PC-3 (cell line): ENCODE results near the gene NTHL1. TPM values are rescaled to one million over a fixed set of nuclear protein-coding genes. Genes with fewer than 3 reads are reported as not detected.

Experiments
- ATAC-seq: fragments of 200-7000 bp; cut with Tn5 transposase; 2 replicates; pipeline ENCODE4 v1.9.1; 2020; ENCODE audit warnings: mild to moderate bottlenecking, moderate library complexity
- BruUV-seq: library from RNA; stranded (reverse); fragments of 400-500 nt; replicated peaks from 2 replicates; lab custom pipeline; 2021; lab: Mats Ljungman, UMichigan
- CTCF ChIA-PET: fragments of 300-600 bp; sonication (Branson Sonifier 250); formaldehyde crosslinking; loops from one replicate; lab custom pipeline; 2022; ENCODE audit warnings: antibody characterized with exemption; lab: Charles Lee
- POLR2A ChIA-PET: fragments of 300-600 bp; sonication (Branson Sonifier 250); formaldehyde crosslinking; loops from one replicate; lab custom pipeline; 2022; ENCODE audit warnings: antibody characterized with exemption; ENCODE audit not compliant: unreplicated experiment; lab: Charles Lee
- DNase-seq: peaks from one replicate; pipeline ENCODE4 v3.0.0-alpha.2; 2015
- H2AFZ ChIP-seq: fragments of 300-600 bp; sonication (generic); 2 replicates; pipeline ENCODE4 v1.6.0; 2016; ENCODE audit warnings: antibody characterized with exemption, low read length
- H3F3A ChIP-seq: fragments of 300-600 bp; sonication (generic); one replicate; pipeline ENCODE4 v1.6.0; 2017; ENCODE audit warnings: antibody characterized with exemption, low read length, control low read depth, mild to moderate bottlenecking; ENCODE audit not compliant: unreplicated experiment
- H3K27ac ChIP-seq: fragments of 300-600 bp; sonication (generic); 2 replicates; pipeline ENCODE4 v1.5.1; 2016; ENCODE audit warnings: mild to moderate bottlenecking, low read length
- H3K27me3 ChIP-seq: fragments of 300-600 bp; sonication (generic); 2 replicates; pipeline ENCODE4 v1.6.1; 2016; ENCODE audit warnings: low read length, mixed read lengths
- H3K36me3 ChIP-seq: fragments of 300-600 bp; sonication (generic); 2 replicates; pipeline ENCODE4 v1.6.1; 2016; ENCODE audit warnings: low read depth, mixed run types, low read length, mixed read lengths
- H3K4me1 ChIP-seq: fragments of 300-600 bp; sonication (generic); 2 replicates; pipeline ENCODE4 v1.5.1; 2016; ENCODE audit warnings: low read length; ENCODE audit not compliant: insufficient read depth
- H3K4me2 ChIP-seq: fragments of 300-600 bp; sonication (generic); 2 replicates; pipeline ENCODE4 v1.6.0; 2016; ENCODE audit warnings: low read length
- H3K4me3 ChIP-seq: fragments of 300-600 bp; sonication (generic); 2 replicates; pipeline ENCODE4 v1.5.1; 2016; ENCODE audit warnings: mild to moderate bottlenecking, low read length, mixed read lengths
- H3K79me2 ChIP-seq: fragments of 300-600 bp; sonication (generic); 2 replicates; pipeline ENCODE4 v1.6.1; 2017; ENCODE audit warnings: low read length, mixed read lengths
- H3K9ac ChIP-seq: fragments of 300-600 bp; sonication (generic); 2 replicates; pipeline ENCODE4 v1.6.0; 2016; ENCODE audit warnings: mild to moderate bottlenecking, low read length
- H3K9me2 ChIP-seq: fragments of 300-600 bp; sonication (generic); replicated peaks from 2 replicates; pipeline ENCODE4 v1.6.1; 2016; ENCODE audit warnings: mixed run types, low read length, mixed read lengths
- H3K9me3 ChIP-seq: fragments of 300-600 bp; sonication (generic); 2 replicates; pipeline ENCODE4 v1.6.1; 2016; ENCODE audit warnings: low read length, mixed read lengths
- H4K20me1 ChIP-seq: fragments of 300-600 bp; sonication (generic); 2 replicates; pipeline ENCODE4 v1.6.1; 2016; ENCODE audit warnings: low read length, mixed read lengths
- CTCF ChIP-seq: fragments of 300-600 bp; sonication (generic); conservative IDR thresholded peaks from 2 replicates; pipeline ENCODE4 v1.5.1; 2017; ENCODE audit warnings: antibody characterized with exemption, low read depth, mild to moderate bottlenecking, low read length
- EZH2 ChIP-seq: fragments of 300-600 bp; sonication (generic); IDR thresholded peaks from one replicate; pipeline ENCODE4 v1.6.1; 2017; ENCODE audit warnings: antibody characterized with exemption, mild to moderate bottlenecking, low read length; ENCODE audit not compliant: unreplicated experiment
- EZH2phosphoT487 ChIP-seq: fragments of 300-600 bp; sonication (generic); IDR thresholded peaks from 2 replicates; pipeline ENCODE4 v1.6.1; 2018; ENCODE audit warnings: mild to moderate bottlenecking, antibody characterized with exemption, low read length, borderline replicate concordance
- intact Hi-C: fragments of 100-400 bp; cut with micrococcal nuclease; formaldehyde crosslinking; loops from 2 replicates; pipeline ENCODE4 v1.9.0; 2023
- total RNA-seq: library from RNA; depleted of rRNA; stranded (reverse); fragments of >200 nt; gene quantifications from 2 replicates; pipeline ENCODE4 v1.2.3, GENCODE V29; 2014

Gene NTHL1
- total RNA-seq, 1 experiment from 2014 or later = 90.1 TPM

- no peaks in the 10 kb centered on the region for H3K79me2 ChIP-seq
- POLR2A ChIA-PET = no interaction called here
- H3K4me3 ChIP-seq = no peak overlapping the region
- no peak for DNase-seq
- no TSS peak for BruUV-seq
- no peak overlapping the region for H2AFZ ChIP-seq
- TF ChIP-seq EZH2 (no peak), EZH2phosphoT487 (no peak), CTCF (no peak)
- intact Hi-C loops = no loop called here
- CTCF ChIA-PET = no interaction called here
- H3K27me3 ChIP-seq = no peaks in the 10 kb centered on the region
- H4K20me1 ChIP-seq = no peaks in the 10 kb centered on the region
- H3K4me2 ChIP-seq = no peak overlapping the region
- no peaks in the 10 kb centered on the region for H3K9me3 ChIP-seq
- H3K9ac ChIP-seq = no peak overlapping the region
- H3K9me2 ChIP-seq = no peaks in the 10 kb centered on the region
- H3K36me3 ChIP-seq = no peaks in the 10 kb centered on the region; the same call in 1 of the 2 replicates
- ATAC-seq = no peak
- no peak overlapping the region for H3K27ac ChIP-seq
- no peaks in the 10 kb centered on the region for H3F3A ChIP-seq
- H3K4me1 ChIP-seq = no peaks in the 10 kb centered on the region
Measured at GRCh38 chr16:2077016-2077415, 29.4 kb upstream of the NTHL1 start.

- BruUV-seq = no TSS peak
- no peak overlapping the region for H3K9ac ChIP-seq
- no peaks in the 10 kb centered on the region for H3K4me1 ChIP-seq
- H4K20me1 ChIP-seq = no peaks in the 10 kb centered on the region
- no peaks in the 10 kb centered on the region for H3K9me2 ChIP-seq
- H3K27me3 ChIP-seq = no peaks in the 10 kb centered on the region
- DNase-seq = no peak
- H3K4me2 ChIP-seq = no peak overlapping the region
- H3K79me2 ChIP-seq = no peaks in the 10 kb centered on the region
- intact Hi-C loops = no loop called here
- no peaks in the 10 kb centered on the region; the same call in 1 of the 2 replicates for H3K36me3 ChIP-seq
- no peaks in the 10 kb centered on the region for H3F3A ChIP-seq
- H3K27ac ChIP-seq = no peak overlapping the region
- ChIA-PET POLR2A (no interaction called here), CTCF (no interaction called here)
- H2AFZ ChIP-seq = no peak overlapping the region
- H3K9me3 ChIP-seq = no peaks in the 10 kb centered on the region
- ATAC-seq = no peak
- TF ChIP-seq EZH2 = no peak
- TF ChIP-seq EZH2phosphoT487 = no peak
- TF ChIP-seq CTCF = no peak
- no peak overlapping the region for H3K4me3 ChIP-seq
Measured at GRCh38 chr16:2076072-2076865, 28.6 kb upstream of the NTHL1 start.

- Histone ChIP-seq H3K9me3 (no peaks in the 10 kb centered on the region), H3K9me2 (no peaks in the 10 kb centered on the region), H3F3A (no peaks in the 10 kb centered on the region), H3K79me2 (no peaks in the 10 kb centered on the region), H3K4me3 (no peak overlapping the region), H3K4me1 (no peaks in the 10 kb centered on the region), H3K36me3 (no peaks in the 10 kb centered on the region; the same call in 1 of the 2 replicates), H4K20me1 (no peaks in the 10 kb centered on the region), H2AFZ (no peak overlapping the region), H3K27ac (no peak overlapping the region), H3K4me2 (no peak overlapping the region), H3K27me3 (no peaks in the 10 kb centered on the region), H3K9ac (no peak overlapping the region)
- TF ChIP-seq EZH2phosphoT487 (no peak), EZH2 (no peak), CTCF (no peak)
- no peak for DNase-seq
- intact Hi-C loops = no loop called here
- ChIA-PET CTCF (no interaction called here), POLR2A (no interaction called here)
- no TSS peak for BruUV-seq
- ATAC-seq = no peak
Measured at GRCh38 chr16:2075631-2076030, 28.0 kb upstream of the NTHL1 start.
